MCF 10A (cell line): ENCODE data around the gene GAL3ST2. TPM values are rescaled to one million over a fixed set of nuclear protein-coding genes. Genes with fewer than 3 reads are reported as not detected.

Experiments
- BruUV-seq: library from RNA; stranded (reverse); fragments of 400-500 nt; replicated peaks from 2 replicates; lab custom pipeline; 2021; lab: Mats Ljungman, UMichigan
- CTCF ChIA-PET: fragments of 300-600 bp; sonication (Branson Sonifier 250); formaldehyde crosslinking; extraction: SDS; loops from one replicate; lab custom pipeline; 2021; ENCODE audit warnings: antibody characterized with exemption, inconsistent platforms; lab: Yijun Ruan, JAX
- POLR2A ChIA-PET: fragments of 300-600, 350-650 bp; sonication (Branson Sonifier 250); formaldehyde crosslinking; extraction: SDS; loops from one replicate; lab custom pipeline; 2020; ENCODE audit warnings: antibody characterized with exemption, inconsistent platforms; lab: Yijun Ruan, JAX
- DNase-seq: peaks from one replicate; pipeline ENCODE4 v3.0.0-alpha.2; 2018; ENCODE audit not compliant: unreplicated experiment
- H3K27ac Mint-ChIP-seq: one replicate; pipeline ENCODE4 v1.8.0; 2022; ENCODE audit warnings: mild to moderate bottlenecking, low read depth, mixed read lengths; ENCODE audit not compliant: unreplicated experiment
- H3K27me3 Mint-ChIP-seq: one replicate; pipeline ENCODE4 v1.8.0; 2022; ENCODE audit warnings: mixed read lengths; ENCODE audit not compliant: insufficient read depth, unreplicated experiment
- H3K36me3 Mint-ChIP-seq: one replicate; pipeline ENCODE4 v1.8.0; 2022; ENCODE audit warnings: mild to moderate bottlenecking, moderate library complexity, mixed read lengths; ENCODE audit not compliant: insufficient read depth, unreplicated experiment
- H3K4me1 Mint-ChIP-seq: one replicate; pipeline ENCODE4 v1.8.0; 2022; ENCODE audit warnings: mixed read lengths; ENCODE audit not compliant: insufficient read depth, unreplicated experiment
- H3K4me3 Mint-ChIP-seq: one replicate; pipeline ENCODE4 v1.8.0; 2022; ENCODE audit warnings: mild to moderate bottlenecking, moderate library complexity, mixed read lengths; ENCODE audit not compliant: unreplicated experiment
- H3K9me3 Mint-ChIP-seq: one replicate; pipeline ENCODE4 v1.8.0; 2022; ENCODE audit warnings: mixed read lengths; ENCODE audit not compliant: unreplicated experiment
- intact Hi-C: fragments of 100-400 bp; cut with micrococcal nuclease; formaldehyde crosslinking; loops from 2 replicates; pipeline ENCODE4 v1.14.1; 2022
- total RNA-seq: library from RNA; stranded (reverse); gene quantifications from 2 replicates; pipeline ENCODE4 v1.2.3, GENCODE V29; 2022
- TF ChIP-seq, protein P1 (sequence below): fragments of 200-600 bp; IDR thresholded peaks from one replicate; pipeline ENCODE4 v1.8.0; 2022; ENCODE audit warnings: antibody characterized with exemption, mild to moderate bottlenecking; ENCODE audit not compliant: unreplicated experiment

Gene GAL3ST2
- total RNA-seq, 1 experiment from 2014 or later, result not detected

DNA sequence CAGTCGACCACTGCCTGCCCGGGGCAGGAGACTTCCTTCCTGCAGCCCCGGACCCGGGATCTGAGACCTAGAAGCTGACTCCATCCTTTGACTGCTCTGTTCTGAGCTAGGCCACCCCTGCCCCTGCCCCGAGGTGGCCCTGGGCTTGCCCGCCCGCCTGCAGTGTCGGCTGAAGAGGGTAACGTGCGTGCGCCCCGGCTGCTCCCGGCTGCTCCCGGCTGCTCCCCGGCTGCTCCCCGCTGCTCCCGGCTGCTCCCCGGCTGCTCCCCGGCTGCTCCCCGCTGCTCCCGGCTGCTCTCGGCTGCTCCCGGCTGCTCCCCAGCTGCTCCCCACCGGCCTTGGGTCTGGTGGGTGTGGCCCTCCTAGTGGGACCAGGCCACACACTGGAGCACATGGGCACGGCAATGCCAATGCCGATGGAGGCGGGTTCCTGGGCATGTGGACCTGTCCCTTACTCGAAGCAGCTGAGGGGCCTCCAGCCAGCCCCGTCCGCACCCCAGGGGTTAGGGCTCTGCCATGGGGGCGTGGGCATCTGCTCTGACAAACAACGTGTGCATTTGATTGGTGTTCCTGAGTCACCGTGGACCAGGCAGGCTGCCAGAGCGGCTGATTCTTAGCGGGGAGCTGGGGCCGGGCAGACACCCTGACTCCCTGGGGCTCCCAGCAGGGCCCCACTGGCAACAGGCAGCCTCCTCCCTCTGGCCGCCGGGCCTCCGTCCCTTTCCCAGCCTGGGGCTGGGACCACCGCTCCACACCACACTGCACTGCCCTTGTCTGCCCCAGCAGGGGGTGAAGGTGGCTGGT is 2.0 kb upstream of the GAL3ST2 start:
- intact Hi-C loops, result no loop called here
- H3K27ac Mint-ChIP-seq, result no peak overlapping the region
- TF ChIP-seq, protein P1, sequence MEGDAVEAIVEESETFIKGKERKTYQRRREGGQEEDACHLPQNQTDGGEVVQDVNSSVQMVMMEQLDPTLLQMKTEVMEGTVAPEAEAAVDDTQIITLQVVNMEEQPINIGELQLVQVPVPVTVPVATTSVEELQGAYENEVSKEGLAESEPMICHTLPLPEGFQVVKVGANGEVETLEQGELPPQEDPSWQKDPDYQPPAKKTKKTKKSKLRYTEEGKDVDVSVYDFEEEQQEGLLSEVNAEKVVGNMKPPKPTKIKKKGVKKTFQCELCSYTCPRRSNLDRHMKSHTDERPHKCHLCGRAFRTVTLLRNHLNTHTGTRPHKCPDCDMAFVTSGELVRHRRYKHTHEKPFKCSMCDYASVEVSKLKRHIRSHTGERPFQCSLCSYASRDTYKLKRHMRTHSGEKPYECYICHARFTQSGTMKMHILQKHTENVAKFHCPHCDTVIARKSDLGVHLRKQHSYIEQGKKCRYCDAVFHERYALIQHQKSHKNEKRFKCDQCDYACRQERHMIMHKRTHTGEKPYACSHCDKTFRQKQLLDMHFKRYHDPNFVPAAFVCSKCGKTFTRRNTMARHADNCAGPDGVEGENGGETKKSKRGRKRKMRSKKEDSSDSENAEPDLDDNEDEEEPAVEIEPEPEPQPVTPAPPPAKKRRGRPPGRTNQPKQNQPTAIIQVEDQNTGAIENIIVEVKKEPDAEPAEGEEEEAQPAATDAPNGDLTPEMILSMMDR, result no peak
- ChIA-PET CTCF (interaction anchor here (0.9 kb wide), 1 partner anchor 104 kb away, joined by 6 read pairs; no protein-coding TSS in a partner anchor), POLR2A (interaction anchor here (0.6 kb wide), 1 partner anchor 216 kb away, joined by 4 read pairs; the partner anchor contains the start of gene BOK)
- no peaks in the 10 kb centered on the region for H3K36me3 Mint-ChIP-seq
- no peaks in the 10 kb centered on the region for H3K9me3 Mint-ChIP-seq
- DNase-seq, result peak; percentile 77
- no peaks in the 10 kb centered on the region for H3K27me3 Mint-ChIP-seq
- no peak overlapping the region for H3K4me3 Mint-ChIP-seq
- no peaks in the 10 kb centered on the region for H3K4me1 Mint-ChIP-seq
- no TSS peak for BruUV-seq

DNA sequence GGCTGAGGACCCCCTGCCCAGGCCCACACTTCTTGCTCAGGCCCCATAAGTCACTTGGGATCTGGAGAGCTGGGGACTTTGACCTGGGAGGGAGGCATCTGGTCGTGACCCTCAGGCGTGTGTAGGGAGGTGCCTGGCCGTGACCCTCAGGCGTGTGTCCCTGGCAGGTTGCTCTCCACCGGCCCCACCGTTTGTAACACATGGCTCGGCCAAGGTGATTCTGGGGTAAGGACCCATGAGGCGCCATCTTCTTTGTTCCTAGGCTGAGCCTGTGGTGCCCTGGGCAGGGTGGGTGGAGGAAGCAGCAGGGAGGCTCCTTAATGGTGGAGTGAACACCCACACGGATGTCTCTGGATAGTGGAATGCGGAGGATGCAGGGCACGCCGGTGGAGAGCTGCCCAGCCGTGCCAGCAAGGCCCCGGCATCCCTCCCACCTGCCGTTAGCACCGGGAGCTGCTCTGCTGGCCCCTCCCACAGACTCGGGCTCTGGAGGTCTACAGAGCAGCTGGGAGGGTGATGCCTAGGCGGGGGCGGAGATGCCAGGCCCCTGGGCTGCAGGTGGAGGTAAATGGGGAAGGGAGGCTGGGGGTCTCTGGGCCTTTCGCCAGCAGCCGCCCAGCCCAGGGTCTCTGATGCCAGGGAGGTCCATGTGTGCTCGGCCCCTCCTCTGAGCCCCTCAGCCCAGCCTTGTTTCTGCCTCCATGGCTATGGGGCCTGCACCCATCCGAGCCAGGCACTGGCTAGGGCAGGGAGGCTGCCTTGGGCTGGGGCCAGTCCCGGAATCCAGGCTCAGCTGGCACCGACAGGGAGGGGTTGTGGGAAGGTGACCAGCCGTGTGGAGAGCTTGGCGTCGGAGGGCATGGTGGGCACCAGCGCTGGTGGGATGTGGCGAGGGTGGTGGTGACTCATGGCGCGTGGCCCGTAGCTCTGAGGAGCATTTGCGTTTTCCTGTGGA is 1.1 kb upstream of the GAL3ST2 start:
- ChIA-PET CTCF (no interaction called here), POLR2A (no interaction called here)
- Mint-ChIP-seq H3K36me3 (no peaks in the 10 kb centered on the region), H3K4me3 (no peak overlapping the region), H3K27me3 (no peaks in the 10 kb centered on the region), H3K27ac (no peak overlapping the region), H3K9me3 (no peaks in the 10 kb centered on the region), H3K4me1 (no peaks in the 10 kb centered on the region)
- intact Hi-C loops, result no loop called here
- no peak for DNase-seq
- BruUV-seq, result no TSS peak
- TF ChIP-seq, protein P1, result no peak

DNA sequence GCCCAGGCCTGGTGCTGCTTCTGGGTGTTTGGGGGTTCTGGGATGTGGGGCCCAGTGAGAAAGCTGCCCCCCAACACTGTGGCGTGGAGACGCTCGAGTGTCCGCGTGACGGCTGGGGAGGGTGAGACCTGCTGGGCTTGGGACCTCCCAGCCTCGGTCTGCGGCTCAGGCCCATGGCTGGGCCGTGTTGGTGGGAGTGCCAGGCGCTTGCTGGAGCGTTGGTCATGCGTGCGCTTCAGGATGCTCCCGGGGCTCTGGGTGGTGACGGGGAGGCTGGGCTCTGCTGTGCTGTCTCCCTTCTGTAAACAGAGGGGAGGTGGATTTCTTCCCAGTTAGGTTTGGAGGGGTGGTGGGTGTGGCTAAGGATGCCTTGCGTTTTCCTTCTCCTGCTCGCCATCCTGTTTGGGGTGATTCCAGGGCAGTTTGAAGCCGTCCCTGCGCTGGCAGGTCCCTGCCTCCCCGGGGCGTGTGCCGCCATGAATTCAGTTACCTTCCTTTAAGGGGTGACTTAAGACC is 606 bp downstream of the GAL3ST2 start:
- CTCF ChIA-PET, result no interaction called here
- intact Hi-C loops, result no loop called here
- no TSS peak for BruUV-seq
- no peaks in the 10 kb centered on the region for H3K27me3 Mint-ChIP-seq
- H3K9me3 Mint-ChIP-seq, result no peaks in the 10 kb centered on the region
- H3K4me3 Mint-ChIP-seq, result no peak overlapping the region
- H3K27ac Mint-ChIP-seq, result no peak overlapping the region
- TF ChIP-seq, protein P1, result no peak
- no peaks in the 10 kb centered on the region for H3K4me1 Mint-ChIP-seq
- POLR2A ChIA-PET, result no interaction called here
- DNase-seq, result no peak
- no peaks in the 10 kb centered on the region for H3K36me3 Mint-ChIP-seq
